ENCODE measurements around the gene ANXA3.

GRCh38 chr4:78560296-78560963 lies 8.9 kb downstream of the ANXA3 start:
- TF ChIP-seq CTCF (conservative IDR thresholded peaks at IDR 0.05; ENCODE audit: low read depth, low read length) (no peak), EZH2 (IDR thresholded peaks at IDR 0.05; ENCODE audit: borderline replicate concordance, low read depth, low read length, poor library complexity, severe bottlenecking) (no peak)

Data from A673 (cell line).